Loucy (cell line): ENCODE measurements around the gene ABCC11.

ENCODE experiments used
- H2AFZ ChIP-seq: fragments of 200-600 bp; sonication (generic); 2 replicates; pipeline ENCODE4 v1.6.0; 2016; ENCODE audit warnings: antibody characterized with exemption, mild to moderate bottlenecking, low read length, moderate library complexity
- H3F3A ChIP-seq: fragments of 200-600 bp; 2 replicates; pipeline ENCODE4 v1.6.0; 2016; ENCODE audit warnings: antibody characterized with exemption, low read depth, mild to moderate bottlenecking
- H3K27me3 ChIP-seq: fragments of 200-600 bp; sonication (generic); 2 replicates; pipeline ENCODE4 v1.6.1; 2014; ENCODE audit warnings: low read length, mild to moderate bottlenecking; ENCODE audit not compliant: insufficient read depth, poor library complexity, severe bottlenecking
- H3K36me3 ChIP-seq: fragments of 200-600 bp; sonication (generic); 2 replicates; pipeline ENCODE4 v1.6.1; 2016; ENCODE audit warnings: low read length; ENCODE audit not compliant: insufficient read depth
- H3K4me1 ChIP-seq: fragments of 200-600 bp; sonication (generic); 2 replicates; pipeline ENCODE4 v1.5.1; 2014; ENCODE audit warnings: low read length, mild to moderate bottlenecking; ENCODE audit not compliant: insufficient read depth, poor library complexity, severe bottlenecking
- H3K4me2 ChIP-seq: fragments of 200-600 bp; sonication (generic); 2 replicates; pipeline ENCODE4 v1.6.0; 2014; ENCODE audit warnings: antibody characterized with exemption, low read length, low read depth, mild to moderate bottlenecking; ENCODE audit not compliant: poor library complexity, severe bottlenecking
- H3K4me3 ChIP-seq: fragments of 200-600 bp; sonication (generic); 2 replicates; pipeline ENCODE4 v1.5.1; 2014; ENCODE audit warnings: low read length, mild to moderate bottlenecking, mixed read lengths; ENCODE audit not compliant: poor library complexity, severe bottlenecking
- H3K79me2 ChIP-seq: fragments of 200-600 bp; sonication (generic); 2 replicates; pipeline ENCODE4 v1.6.1; 2014; ENCODE audit warnings: low read length; ENCODE audit not compliant: insufficient read depth
- H3K9ac ChIP-seq: fragments of 200-600 bp; sonication (generic); 2 replicates; pipeline ENCODE4 v1.6.0; 2014; ENCODE audit warnings: mild to moderate bottlenecking, low read depth, low read length, moderate library complexity; ENCODE audit not compliant: poor library complexity, severe bottlenecking
- H3K9me2 ChIP-seq: fragments of 200-600 bp; sonication (generic); replicated peaks from 2 replicates; pipeline ENCODE4 v1.6.1; 2016; ENCODE audit warnings: low read depth, low read length, mixed read lengths
- H3K9me3 ChIP-seq: fragments of 200-600 bp; sonication (generic); 2 replicates; pipeline ENCODE4 v1.6.1; 2014; ENCODE audit warnings: mild to moderate bottlenecking, antibody characterized with exemption, low read length, low read depth; ENCODE audit not compliant: insufficient read depth
- H4K20me1 ChIP-seq: fragments of 200-600 bp; sonication (generic); 2 replicates; pipeline ENCODE4 v1.6.0; 2014; ENCODE audit warnings: antibody characterized with exemption, low read length, mild to moderate bottlenecking; ENCODE audit not compliant: insufficient read depth, poor library complexity, severe bottlenecking
- CTCF ChIP-seq: fragments of 200-600 bp; sonication (generic); conservative IDR thresholded peaks from 2 replicates; pipeline ENCODE4 v1.5.1; 2014; ENCODE audit warnings: mild to moderate bottlenecking, antibody characterized with exemption, low read length
- EZH2phosphoT487 ChIP-seq: fragments of 200-600 bp; IDR thresholded peaks from 2 replicates; pipeline ENCODE4 v1.6.1; 2018; ENCODE audit warnings: antibody characterized with exemption, mild to moderate bottlenecking, moderate library complexity, borderline replicate concordance

ABCC11 gene

DNA sequence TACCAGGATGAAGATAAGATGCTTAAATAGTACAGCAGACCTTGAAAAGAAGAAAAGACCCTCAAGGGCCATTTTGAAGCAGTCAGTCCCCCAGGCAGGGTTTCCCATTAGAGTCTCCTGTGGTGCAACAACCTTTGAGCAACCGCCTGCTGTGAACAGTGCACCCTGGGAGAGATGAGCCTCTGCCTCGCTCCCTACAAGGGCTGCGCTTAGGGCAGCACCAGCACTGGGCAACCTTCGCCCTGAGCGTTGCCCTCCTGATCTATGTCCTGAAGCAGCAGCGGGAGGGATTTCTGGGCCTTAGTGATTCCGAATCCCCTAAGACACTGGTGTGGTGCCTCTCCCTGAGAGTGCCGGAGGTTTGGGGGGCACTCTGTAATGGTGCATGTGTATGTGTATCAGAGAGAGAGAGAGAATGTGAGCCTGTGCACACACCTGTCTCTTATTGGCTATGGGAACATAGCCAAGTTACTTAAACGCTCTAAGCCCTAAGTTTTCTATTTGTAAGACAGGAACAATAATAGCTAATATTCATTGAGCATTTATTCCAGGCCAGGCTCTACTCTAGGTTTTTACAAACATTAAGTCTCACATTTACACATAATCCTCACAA is 66.4 kb downstream of the ABCC11 start:
- Histone ChIP-seq H2AFZ (no peak overlapping the region), H3K9ac (no peak overlapping the region), H4K20me1 (no peaks in the 10 kb centered on the region), H3K9me3 (no peaks in the 10 kb centered on the region), H3F3A (no peaks in the 10 kb centered on the region), H3K9me2 (no peaks in the 10 kb centered on the region), H3K4me2 (no peak overlapping the region), H3K36me3 (no peaks in the 10 kb centered on the region), H3K79me2 (no peaks in the 10 kb centered on the region), H3K4me1 (no peaks in the 10 kb centered on the region), H3K27me3 (no peaks in the 10 kb centered on the region), H3K4me3 (no peak overlapping the region)
- TF ChIP-seq CTCF (no peak), EZH2phosphoT487 (no peak)

DNA sequence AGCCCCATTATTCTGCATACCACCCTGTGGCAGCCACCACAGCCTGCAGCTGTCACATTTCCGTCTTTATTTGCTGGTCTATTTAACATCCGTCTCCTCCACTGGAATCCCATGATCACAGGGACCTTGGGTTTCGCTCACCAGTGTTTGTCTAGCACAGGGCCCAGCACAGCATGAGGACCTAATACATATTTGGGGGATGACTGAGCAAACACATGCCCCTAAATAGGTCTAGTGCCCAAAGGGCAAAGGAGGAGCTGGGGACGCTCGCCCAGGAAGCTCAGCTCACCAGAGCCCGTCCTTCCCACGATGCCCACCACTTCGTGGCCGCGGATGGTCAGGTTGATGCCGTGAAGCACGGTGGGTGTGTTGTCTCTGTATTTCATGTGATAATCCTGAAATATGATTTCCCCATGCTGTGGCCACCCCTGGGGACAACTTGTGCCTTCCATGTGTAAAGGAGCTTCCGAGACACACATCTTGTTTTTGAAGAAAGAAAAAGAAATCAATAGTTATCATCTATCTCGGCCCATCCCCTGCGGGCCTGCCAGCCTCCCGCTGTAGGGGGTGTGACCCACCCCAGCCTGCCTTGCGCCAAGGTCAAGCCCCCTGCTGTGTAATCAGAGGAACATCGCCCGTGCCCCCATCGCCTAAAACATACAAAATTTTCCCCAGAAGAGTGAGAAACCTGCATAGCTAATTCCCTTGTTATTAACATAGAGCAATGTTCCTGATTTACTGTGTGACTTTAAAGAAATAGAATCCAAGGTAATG is 70.5 kb downstream of the ABCC11 start:
- Histone ChIP-seq H3K9me2 (no peaks in the 10 kb centered on the region), H4K20me1 (no peaks in the 10 kb centered on the region), H3K4me2 (no peak overlapping the region), H3K9me3 (no peaks in the 10 kb centered on the region), H3K27me3 (no peaks in the 10 kb centered on the region), H3K4me1 (no peaks in the 10 kb centered on the region), H2AFZ (no peak overlapping the region), H3K9ac (no peak overlapping the region), H3K4me3 (no peak overlapping the region), H3K36me3 (no peaks in the 10 kb centered on the region), H3F3A (no peaks in the 10 kb centered on the region), H3K79me2 (no peaks in the 10 kb centered on the region)
- TF ChIP-seq EZH2phosphoT487 (no peak), CTCF (no peak)

DNA sequence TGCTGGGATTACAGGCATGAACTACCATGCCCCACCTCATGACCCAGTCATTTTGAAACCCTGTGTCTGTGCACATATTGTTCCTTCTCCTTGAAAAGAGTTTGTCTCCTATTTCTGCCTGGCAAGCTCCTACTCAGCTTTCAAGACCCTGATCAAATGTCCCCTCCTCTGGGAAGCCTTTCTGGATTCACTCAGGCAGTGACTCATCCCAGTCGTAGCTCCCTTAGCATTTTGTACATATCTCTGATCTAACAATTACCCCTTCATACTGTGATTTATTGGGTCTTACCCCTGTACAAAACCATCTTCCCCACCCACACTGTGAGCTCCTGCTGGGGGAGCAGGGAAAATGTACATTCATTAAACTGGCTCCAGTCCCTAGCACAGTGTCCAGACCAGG is 73.5 kb downstream of the ABCC11 start:
- no peak overlapping the region for H2AFZ ChIP-seq
- H4K20me1 ChIP-seq, result no peaks in the 10 kb centered on the region
- H3K4me3 ChIP-seq, result no peak overlapping the region
- H3K9me3 ChIP-seq, result no peaks in the 10 kb centered on the region
- H3K4me1 ChIP-seq, result no peaks in the 10 kb centered on the region
- no peaks in the 10 kb centered on the region for H3K9me2 ChIP-seq
- TF ChIP-seq CTCF (no peak), EZH2phosphoT487 (no peak)
- no peak overlapping the region for H3K9ac ChIP-seq
- no peaks in the 10 kb centered on the region for H3K79me2 ChIP-seq
- no peaks in the 10 kb centered on the region for H3K27me3 ChIP-seq
- H3K4me2 ChIP-seq, result no peak overlapping the region
- H3K36me3 ChIP-seq, result no peaks in the 10 kb centered on the region
- H3F3A ChIP-seq, result no peaks in the 10 kb centered on the region
